ENCODE measurements around the gene COX20.
"Not testable (repeated sequence)": the region's sequence is repeated elsewhere in the genome, so short reads cannot be mapped to it uniquely, and the experiment has no call there.

Gene COX20, protein sequence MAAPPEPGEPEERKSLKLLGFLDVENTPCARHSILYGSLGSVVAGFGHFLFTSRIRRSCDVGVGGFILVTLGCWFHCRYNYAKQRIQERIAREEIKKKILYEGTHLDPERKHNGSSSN

DNA sequence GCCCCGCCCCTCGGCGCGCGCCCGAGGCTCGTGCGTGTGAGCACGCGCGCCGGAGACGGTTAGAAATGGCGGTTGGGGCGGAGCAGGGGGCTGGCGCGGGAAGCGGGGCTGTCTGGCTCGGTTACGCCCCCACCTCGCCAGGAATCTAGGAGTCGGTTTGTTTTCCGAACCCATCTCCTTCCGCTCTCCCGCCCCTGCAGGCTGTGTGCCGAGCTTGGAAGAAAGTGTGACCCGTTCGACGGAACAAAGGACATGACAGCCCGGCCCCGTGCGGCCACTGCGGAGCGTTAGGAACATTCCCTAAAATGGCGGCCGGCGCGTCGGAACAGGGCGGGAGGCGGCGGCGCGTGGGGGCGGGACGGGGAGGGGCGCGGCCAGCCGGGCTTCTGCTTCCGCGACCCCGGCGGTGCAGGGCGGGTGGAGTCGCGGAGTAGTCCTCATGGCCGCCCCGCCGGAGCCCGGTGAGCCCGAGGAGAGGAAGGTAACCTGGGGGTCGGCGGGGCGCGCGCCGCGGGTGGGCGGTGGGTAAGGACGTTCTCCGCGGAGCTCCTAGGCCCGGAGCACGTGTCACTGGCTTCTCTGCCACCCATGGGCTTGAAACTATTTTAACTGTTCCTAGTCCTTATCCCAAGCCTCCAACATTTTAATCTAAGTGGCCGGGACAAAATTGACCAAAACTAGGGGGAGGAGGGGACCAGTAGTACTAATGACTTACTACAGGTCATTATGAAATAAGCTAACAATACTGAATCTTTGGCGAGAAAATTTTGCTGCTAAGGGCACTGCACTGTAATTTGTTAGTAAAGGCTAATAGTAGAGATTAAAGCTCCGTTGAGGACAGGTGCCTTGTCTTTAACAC lies at the start of gene COX20:
COX20 (plus strand) TSS at position 383 of the 859 bp plus-strand sequence; CDS start at position 440, 57 bp downstream.
- peak; percentile 78 to 82 for DNase-seq (ENCODE audit: low read depth in 2 of 2)

DNA sequence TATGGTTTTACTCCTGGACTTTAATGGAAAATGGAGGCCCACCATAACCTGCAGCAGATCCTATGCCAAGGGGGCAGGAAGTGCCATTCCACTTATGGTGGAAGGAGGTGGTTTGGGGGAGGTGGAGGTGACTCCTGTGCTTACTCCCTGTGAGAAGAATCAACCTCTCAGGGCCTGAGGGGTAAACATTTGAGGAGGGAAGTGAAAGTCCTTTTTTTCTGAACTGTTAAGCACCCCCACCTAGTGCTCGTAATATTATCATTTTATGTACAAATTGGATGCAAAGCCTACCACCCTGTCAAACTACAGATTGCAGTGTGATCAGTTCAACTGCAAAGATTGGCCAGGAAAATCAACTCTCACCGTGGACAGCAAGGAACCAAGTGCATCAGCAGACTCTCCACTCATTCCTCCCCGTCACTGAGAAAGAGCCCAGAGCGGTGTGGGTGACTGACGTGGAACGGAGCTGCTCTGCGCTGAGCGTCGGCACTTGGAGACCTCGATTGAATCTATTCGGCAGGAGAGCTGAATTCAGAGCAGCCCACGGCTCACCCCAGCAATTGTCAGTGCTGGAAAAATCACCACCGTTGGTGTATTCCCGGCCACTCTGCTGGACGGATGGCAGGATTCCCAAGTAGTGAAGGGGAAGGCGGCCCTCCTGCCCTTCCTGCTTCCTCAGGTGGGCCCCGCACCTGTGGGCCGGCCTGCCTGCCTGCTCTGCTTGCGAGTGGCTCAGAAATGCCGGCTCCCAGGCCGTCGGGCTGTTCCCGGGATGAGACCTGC lies 46.8 kb upstream of the COX20 start:
- DNase-seq (ENCODE audit: low read depth in 2 of 2) = no peak

DNA sequence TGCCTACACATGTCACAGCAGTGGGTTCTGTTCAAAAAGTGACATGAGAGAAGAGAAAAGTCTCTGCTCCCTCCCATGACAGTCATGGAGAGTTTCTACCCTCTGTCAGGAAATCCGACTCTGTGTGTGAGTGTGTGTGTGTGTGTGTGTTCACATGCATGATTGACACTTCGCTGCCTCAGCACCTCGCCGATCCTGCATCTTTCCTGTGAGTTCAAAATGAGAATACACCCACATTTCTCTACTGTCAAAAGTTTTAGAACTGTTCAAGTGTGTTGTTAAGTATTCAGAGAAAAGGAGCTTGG lies 46.2 kb upstream of the COX20 start:
- no peak for DNase-seq (ENCODE audit: low read depth in 2 of 2)

DNA sequence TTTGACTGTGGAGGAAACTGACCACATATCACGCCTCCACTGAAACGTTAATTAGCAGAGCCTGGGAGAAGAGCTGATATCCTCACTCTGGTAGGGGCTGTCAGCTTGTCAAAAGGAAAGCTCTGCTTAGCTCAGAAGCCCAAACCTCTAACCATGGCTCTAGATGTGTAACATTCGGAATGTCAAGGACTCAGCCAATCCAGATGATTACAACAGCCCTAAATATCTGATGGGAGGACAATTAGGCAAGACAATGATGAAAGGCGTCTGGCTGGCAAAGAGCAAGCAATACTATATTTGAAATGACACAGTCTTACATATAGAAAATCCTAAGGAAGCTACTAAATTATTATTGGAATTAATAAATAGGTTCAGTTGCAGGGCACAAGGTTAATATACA lies 45.7 kb upstream of the COX20 start:
- DNase-seq (ENCODE audit: low read depth in 2 of 2) = no peak

DNA sequence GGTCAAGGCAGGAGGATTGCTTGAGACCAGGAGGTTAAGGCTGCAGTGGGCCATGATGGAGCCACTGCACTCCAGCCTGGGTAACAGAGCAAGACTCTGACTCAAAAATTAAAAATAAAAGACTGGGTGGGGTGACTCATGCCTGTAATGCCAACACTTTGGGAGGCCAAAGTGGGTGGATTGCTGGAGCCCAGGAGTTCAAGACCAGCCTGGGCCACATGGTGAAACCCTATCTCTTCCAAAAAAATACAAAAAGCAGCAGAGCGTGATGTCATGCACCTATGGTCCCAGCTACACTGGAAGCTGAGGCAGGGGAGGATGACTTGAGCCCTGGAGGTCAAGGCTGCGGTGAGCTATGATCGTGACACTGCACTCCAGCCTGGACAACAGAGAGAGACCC lies 44.4 kb upstream of the COX20 start:
- no peak for DNase-seq (ENCODE audit: low read depth in 2 of 2)

DNA sequence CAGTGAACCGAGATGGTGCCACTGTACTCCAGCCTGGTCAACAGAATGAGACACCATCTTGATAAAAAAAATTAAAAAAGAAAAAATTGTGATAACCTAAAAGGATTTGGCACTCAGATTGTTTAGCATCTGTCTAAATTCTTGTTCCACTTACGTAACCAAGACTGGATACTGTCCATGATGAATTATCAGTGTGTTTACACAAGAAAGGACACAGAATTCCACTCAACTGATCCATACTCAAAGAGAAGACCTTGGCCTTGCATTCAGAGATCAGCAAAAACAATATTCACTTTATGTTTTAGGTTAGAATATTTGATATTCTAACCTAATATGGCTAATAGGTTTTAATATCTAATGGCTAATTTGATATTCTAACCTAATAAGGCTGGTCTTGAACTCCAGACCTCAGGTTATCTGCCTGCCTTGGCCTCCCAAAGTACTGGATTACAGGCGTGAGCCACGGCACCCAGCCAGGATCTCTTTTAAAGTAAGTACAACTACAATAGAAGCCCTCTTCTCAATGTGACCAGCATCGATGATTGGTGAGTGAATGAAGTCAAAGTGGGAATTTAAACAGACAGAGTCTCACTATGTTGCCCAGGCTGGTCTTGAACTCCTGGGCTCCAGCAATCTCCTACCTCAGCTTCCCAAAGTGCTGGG lies 43.1 kb upstream of the COX20 start:
- DNase-seq (ENCODE audit: low read depth in 2 of 2) = no peak

DNA sequence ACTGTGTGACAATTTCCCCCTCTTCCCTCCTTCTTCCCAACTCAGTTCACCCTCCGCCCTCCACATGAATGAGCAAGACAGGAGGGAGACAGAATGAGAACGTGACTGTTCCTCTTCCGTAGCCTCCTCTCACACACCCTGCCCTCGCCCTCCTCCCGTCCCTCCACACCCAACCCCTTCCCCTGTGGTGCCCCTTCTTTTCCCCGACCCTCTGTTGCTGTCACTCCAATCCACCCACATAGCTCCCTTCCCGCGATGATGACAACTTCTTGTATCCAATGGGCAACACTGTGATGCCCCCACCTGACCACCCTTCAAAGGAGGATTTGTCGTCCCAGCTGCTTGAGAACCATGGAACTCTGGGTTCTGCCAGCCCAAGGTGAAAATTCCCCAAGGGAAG lies 41.4 kb upstream of the COX20 start:
- DNase-seq (ENCODE audit: low read depth in 2 of 2) = no peak

DNA sequence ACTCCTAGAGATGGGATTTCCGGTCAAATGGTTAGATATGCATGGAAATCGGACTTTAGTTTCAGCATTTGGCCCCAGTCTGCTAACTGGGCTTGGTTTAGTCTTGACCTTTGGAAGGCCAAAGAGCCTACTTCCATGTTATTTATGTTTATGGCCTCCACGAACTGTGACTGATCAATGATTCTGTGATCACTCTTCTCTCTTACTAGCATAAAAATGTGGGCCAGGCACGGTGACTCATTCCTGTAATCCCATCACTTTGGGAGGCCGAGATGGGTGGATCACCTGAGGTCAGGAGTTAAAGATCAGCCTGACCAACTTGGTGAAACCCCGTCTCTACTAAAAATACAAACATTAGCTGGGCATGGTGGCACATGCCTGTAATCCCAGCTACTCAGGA lies 40.9 kb upstream of the COX20 start:
- DNase-seq (ENCODE audit: low read depth in 2 of 2) = not testable (repeated sequence)

DNA sequence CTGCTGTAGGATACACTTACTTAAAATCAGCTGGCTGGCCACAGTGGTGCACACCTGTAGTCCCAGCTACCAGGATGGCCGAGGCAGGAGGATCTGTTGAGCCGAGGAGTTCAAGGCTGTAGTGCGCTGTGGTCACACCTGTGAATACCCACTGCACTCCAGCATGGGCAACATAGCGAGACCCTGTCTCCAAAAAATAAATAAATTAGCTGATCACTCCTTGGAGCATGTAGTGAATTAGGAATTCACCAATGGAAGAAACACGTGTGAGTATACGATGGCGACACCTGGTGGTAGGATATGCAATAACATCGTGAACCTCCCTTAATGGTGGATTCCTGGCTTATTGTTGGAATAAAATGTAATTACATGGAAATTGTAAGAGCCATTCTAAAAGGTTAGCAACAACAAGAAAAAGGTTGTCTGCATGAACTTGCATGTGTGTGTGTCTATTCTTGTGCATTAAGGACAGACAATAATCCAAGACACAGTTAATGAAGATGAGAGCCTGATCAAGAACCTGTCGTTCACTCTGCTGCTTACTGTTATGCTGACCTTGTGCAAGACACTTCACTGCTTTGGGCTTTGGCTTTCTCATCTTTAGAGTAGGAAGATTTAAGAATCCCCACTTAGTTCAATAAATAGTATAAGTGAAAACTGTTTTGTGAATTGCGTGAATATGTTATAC lies 38.6 kb upstream of the COX20 start:
- DNase-seq (ENCODE audit: low read depth in 2 of 2) = peak; percentile 17 to 25

DNA sequence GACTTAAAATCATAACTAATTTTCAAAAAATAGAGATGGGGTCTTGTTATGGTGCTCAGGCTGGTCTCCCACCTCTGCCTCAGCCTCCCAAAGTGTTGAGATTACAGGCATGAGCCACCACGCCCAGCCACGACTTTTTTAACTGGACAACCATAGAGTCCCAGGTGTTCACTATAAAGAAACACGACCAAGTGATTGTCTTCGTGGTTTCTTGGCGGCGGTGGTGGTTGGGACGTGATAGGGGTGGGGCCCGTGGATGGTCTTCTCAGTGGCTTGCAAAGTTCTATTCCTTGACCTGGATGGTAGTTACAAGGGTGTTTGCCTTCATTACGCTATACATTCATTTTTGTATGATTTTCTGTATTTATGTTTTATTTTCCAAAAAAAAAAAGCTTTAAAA lies 34.6 kb upstream of the COX20 start:
- no peak for DNase-seq (ENCODE audit: low read depth in 2 of 2)

DNA sequence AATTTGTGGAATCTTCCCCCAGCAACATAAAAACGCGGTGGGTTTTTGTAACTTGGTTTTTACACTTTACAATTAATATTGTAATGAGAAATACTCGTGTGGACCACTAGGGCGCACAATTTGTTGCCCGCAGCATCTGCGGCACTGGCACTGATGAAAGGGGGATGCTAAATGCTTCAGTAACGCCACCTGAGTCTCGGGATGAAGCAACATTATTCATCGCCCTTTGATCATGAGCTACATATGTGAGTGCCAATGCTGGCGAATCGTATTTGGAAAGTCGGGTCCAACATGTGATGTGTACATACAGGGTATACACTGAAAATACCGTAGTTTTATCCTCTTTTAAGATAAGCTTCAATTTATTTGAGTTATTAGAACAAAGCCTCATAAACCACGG lies 34.2 kb upstream of the COX20 start:
- DNase-seq (ENCODE audit: low read depth in 2 of 2) = no peak

DNA sequence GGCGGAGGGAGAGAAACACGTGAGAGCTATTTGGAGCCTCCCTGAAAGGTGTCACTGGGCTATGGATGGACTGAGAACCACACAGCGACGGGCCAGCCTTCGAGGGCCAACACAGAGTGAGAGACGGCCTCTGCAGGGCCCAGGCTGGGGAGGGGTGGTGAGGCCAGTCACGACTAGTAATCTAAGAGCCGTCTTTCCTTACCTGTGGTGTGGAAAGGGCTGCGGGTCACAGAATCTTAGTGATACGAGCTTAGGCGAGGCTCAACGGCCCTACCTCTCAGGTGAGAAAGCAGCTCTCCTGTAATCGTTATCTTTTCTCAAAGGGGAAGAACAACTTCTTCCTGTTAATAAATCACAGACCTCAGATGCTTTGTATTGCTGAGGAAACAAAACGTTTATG lies 33.4 kb upstream of the COX20 start:
- DNase-seq (ENCODE audit: low read depth in 2 of 2) = no peak

DNA sequence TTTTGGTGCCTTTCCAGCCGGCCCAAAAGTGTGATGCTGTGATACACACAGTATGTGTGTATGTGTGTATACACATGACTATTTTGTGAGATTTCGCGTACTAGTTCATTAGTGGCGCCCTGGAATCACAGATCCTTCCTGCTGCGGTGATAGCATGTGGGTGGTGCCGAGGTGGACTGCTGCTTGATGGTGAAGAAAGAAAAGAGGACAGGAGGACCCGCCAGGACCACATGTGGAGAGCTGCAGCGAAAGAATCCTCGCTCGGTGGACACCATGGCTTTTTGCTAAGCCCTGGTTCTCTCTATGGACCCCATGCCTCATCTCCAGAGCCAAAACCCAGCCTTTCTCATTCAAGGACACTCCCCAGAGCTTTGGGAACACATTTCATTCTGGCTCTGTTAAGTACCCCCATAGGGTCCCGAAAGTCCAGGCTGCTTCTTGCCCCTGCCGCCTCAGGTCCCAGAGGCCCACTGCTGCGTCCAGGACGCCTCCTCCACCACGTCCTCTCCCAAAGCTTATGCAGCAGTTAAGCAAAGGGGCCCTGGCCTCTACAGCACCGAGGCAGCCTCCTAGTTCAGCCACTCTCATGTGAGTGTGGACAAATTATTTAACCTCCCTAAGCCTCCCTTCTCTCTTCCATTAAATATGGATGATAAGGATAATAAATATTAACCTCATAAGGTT lies 32.8 kb upstream of the COX20 start:
- no peak for DNase-seq (ENCODE audit: low read depth in 2 of 2)

DNA sequence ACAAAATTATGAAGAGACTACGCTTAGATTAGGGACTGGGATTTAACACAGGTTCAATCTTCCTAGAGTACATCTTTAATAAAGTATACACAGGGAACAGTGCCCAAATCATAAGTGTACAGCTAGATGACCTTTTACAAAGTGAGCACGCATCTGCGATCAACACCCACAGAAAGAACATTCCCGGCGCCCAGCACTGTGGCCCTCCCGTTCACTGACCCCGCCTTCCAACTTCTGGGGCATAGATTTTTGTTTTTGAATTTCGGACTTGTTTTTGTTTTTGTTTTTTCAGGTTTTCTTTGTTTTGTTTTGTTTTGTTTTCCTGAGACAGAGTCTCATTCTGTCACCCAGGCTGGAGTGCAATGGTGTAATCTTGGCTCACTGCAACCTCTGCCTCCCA lies 30.6 kb upstream of the COX20 start:
- DNase-seq (ENCODE audit: low read depth in 2 of 2) = no peak

DNA sequence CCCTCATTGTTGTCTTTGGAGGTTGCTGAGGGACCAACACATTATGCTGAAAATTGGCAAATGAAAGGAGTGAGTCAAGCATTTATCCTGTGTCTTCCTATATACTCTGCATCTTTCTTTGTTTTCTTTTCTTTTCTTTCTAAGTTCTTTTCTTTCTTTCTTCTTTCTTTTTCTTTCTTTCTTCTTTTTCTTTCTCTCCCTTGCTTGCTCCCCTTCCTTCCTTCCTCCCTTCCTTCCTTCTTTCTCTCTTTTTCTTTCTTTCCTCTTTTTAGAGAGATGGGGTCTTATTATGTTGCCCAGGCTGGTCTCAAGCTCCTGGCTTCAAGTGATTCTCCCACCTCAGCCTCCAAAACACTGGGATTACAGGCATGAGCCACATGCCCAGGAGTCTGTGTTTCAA lies 28.3 kb upstream of the COX20 start:
- no peak for DNase-seq (ENCODE audit: low read depth in 2 of 2)

DNA sequence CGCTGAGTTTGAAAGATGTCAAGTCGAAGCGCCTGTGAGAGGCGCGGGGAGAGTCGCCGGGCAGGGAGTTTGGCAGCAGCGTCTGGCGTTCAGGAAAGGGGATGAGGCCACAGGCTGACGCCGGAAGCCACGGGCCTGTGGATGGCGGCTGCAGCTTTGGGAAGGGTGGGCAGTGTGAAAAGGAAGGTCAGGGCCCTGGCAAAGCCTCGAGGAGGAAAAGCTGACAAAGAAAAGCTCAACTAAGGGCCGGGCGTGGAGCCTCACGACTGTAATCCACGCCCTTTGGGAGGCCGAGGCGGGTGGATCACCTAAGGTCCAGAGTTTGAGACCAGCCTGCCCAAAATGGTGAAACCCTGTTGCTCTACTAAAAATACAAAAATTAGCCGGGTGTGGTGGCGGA lies 25.2 kb upstream of the COX20 start:
- DNase-seq (ENCODE audit: low read depth in 2 of 2) = no peak

DNA sequence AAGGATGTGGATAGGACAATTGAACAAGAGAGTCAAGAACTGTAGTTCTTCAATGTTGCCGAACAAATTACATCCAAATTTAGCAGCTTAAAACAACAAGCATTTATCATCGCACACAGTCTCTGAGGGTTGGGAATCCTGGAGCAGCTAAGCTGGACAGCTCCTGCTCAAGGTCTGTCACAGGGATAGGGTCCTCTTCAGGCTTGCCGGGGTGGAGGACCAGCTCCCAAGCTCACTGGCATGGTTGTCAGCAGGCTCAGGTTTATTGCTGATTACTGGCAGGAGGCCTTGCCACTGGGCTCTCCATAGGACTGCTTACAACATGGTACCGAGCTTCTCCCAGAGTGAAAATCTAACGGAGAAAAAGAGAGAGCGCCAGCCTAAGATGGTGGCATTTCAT lies 22.1 kb upstream of the COX20 start:
- DNase-seq (ENCODE audit: low read depth in 2 of 2) = no peak

DNA sequence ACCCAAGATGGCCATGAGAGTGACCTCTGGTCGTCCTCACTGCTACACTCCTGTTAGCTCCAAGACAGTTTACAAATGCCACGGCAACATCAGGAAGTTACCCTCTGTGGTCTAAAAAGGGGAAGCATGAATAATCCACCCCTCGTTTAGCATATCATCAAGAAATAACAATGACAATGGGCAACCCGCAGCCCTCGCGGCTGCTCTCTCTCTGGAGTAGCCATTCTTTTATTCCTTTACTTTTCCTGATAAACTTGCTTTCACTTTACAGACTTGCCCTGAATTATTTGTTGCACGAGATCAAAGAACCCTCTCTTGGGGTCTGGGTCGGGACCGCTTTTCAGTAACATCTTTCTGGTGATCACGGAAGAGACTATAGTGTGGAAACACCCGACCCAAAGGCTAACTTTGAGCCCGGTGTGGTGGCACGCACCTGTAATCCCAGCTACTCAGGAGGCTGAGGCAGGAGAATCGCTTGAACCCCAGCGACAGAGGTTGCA lies 19.8 kb upstream of the COX20 start:
- no peak for DNase-seq (ENCODE audit: low read depth in 2 of 2)

DNA sequence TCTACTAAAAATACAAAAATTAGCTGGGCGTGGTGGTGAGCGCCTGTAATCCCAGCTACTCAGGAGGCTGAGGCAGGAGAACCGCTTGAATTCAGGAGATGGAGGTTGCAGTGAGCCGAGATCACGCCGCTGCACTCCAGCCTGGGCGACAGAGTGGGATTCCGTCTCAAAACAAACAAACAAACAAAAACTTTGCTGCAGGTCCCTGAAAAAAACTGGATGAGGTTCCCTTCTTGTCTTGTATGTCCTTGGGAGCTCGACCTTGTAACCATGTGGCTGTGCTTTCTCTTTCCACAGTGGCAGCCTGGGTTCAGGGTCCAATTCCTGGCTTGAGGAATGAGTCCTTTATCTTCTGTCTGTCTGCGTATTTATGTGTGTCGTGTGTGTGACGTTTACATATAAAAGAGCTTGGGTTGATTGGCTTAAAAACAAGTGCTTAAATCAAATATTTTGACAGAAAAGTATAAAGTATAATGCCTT lies 18.0 kb upstream of the COX20 start:
- no peak for DNase-seq (ENCODE audit: low read depth in 2 of 2)

DNA sequence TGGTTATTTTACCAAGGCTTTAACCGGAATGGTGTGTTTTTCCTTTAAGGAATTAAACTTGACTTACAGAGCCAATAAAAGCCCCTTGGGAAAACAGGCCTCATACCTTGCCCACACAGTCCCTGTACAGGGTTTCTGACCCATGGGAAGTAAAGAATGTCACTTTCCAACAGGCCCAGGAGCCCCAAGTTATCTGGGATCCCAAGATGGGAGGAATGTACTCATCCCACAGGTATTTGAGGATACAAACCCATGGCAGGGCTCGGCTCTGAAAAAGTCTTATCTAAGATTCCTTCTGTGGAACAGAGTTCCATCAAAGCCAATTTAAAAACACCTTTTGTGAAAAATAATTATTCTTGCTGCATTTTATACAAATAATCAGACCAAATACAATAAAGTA lies 15.3 kb upstream of the COX20 start:
- no peak for DNase-seq (ENCODE audit: low read depth in 2 of 2)

DNA sequence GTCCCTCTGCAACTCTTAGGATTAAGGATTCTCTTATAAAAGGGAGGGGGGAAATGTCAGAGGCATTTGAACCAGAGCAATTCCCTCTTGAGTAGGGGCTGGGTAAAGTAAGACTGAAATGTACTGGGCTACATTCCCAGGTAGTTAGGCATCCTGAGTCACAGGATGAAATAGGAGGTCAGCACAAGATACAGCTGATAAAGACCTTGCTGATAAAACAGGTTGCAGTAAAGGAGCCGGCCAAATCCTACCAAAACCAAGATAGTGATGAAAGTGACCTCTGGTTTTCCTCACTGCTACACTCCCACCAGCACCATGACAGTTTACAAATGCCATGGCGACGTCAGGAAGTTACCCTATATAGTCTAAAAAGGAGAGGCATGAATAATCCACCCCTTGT lies 14.3 kb upstream of the COX20 start:
- no peak for DNase-seq (ENCODE audit: low read depth in 2 of 2)
